Upper lobe of left lung (tissue), 6 donors: Measurements from ENCODE around the gene DOCK8. TPM values are rescaled to one million over a fixed set of nuclear protein-coding genes. Genes with fewer than 3 reads are reported as not detected.
A peak's percentile ranks its signal among the peaks of the same experiment; 100 is the strongest.
"Not testable (repeated sequence)": the region's sequence is repeated elsewhere in the genome, so short reads cannot be mapped to it uniquely, and the experiment has no call there.

Experiments used
- ATAC-seq, 2 donors: fragments of 200-7000 bp; cut with Tn5 transposase; one replicate each; pipeline ENCODE4 v1.9.1; 2022; ENCODE audit warnings: mild to moderate bottlenecking in 2 of 2, moderate library complexity in 2 of 2; ENCODE audit not compliant: low FRiP score in 2 of 2
- DNase-seq, 2 donors: peaks; one replicate each; pipeline ENCODE4 v3.0.0-alpha.2; 2019 to 2020
- H3K27ac ChIP-seq, 4 donors: fragments of 200-600 bp; sonication (generic); one replicate each; pipeline ENCODE4 v1.5.1; 2016 to 2019
- H3K27me3 ChIP-seq, 4 donors: fragments of 200-600 bp; sonication (generic); one replicate each; pipeline ENCODE4 v1.5.1; 2017 to 2019
- H3K36me3 ChIP-seq, 4 donors: fragments of 200-600 bp; sonication (generic); one replicate each; pipeline ENCODE4 v1.5.1; 2016 to 2019
- H3K4me1 ChIP-seq, 4 donors: fragments of 200-600 bp; sonication (generic); one replicate each; pipeline ENCODE4 v1.5.1; 2018 to 2019
- H3K4me3 ChIP-seq, 4 donors: fragments of 200-600 bp; sonication (generic); one replicate each; pipeline ENCODE4 v1.5.1; 2017 to 2019; ENCODE audit warnings: mild to moderate bottlenecking in 2 of 4, moderate library complexity in 1 of 4
- H3K9me3 ChIP-seq, 4 donors: fragments of 200-600 bp; sonication (generic); one replicate each; pipeline ENCODE4 v1.5.1; 2018 to 2019
- CTCF ChIP-seq, 6 experiments: fragments of 450-650 bp in 4 of 6; fragments of 200-600 bp in 2 of 6; sonication (generic) in 2 of 6; IDR thresholded peaks; one replicate each; pipeline ENCODE4 v1.5.1; 2016 to 2019; ENCODE audit warnings: antibody characterized with exemption in 6 of 6
- EP300 ChIP-seq, 4 donors: sonication (generic); formaldehyde crosslinking; IDR thresholded peaks; one replicate each; pipeline ENCODE4 v1.5.1; 2017; ENCODE audit warnings: antibody characterized with exemption in 4 of 4, control low read depth in 2 of 4
- POLR2A ChIP-seq, 4 donors: fragments of 450-650 bp; IDR thresholded peaks; one replicate each; pipeline ENCODE4 v1.5.1; 2016 to 2017; ENCODE audit warnings: antibody characterized with exemption in 4 of 4, mild to moderate bottlenecking in 2 of 4
- POLR2AphosphoS5 ChIP-seq, 2 donors: sonication (generic); formaldehyde crosslinking; IDR thresholded peaks; one replicate each; pipeline ENCODE4 v1.5.1; 2017; ENCODE audit warnings: antibody characterized with exemption in 2 of 2
- WGBS, 2 donors: methylation state at CpG; one replicate each; pipeline ENCODE4 v1.1.5; 2017 to 2018; 5-methylcytosine and 5-hydroxymethylcytosine counted together
- total RNA-seq, 6 donors: library from RNA; depleted of rRNA in 4 of 6; stranded (reverse); fragments of >200 nt in 4 of 6; gene quantifications; one replicate each; pipeline versions ENCODE4 v1.1.0 to v1.2.1, GENCODE V29; 2016 to 2021
- donor health status: DM: no; HTN: no; CAD: no; lungs with moderate emphysema.
- donor health status: DM: no; HTN: yes; CAD: no; lungs with severe emphysema.

The DOCK8 gene
- total RNA-seq, 6 donors from 2014 or later, result 44.7 to 103 (median 74.6) TPM

- Histone ChIP-seq H3K9me3 (no peaks in the 10 kb centered on the region), H3K4me1 (peaks cover 0 to 37% (median 10%) of the 10 kb centered on the region in 4 donors), H3K27ac (peak overlapping the region; percentile 87 to 96 (median 89)), H3K4me3 (peak overlapping the region in 3 of 4 donors; percentile 60 to 68 (median 66)), H3K36me3 (no peaks in the 10 kb centered on the region), H3K27me3 (no peaks in the 10 kb centered on the region)
- TF ChIP-seq POLR2AphosphoS5 (IDR thresholded peaks at IDR 0.05), result no peak
- TF ChIP-seq EP300 (IDR thresholded peaks at IDR 0.05), result no peak
- no peak for TF ChIP-seq POLR2A (IDR thresholded peaks at IDR 0.05)
- no peak for TF ChIP-seq CTCF (IDR thresholded peaks at IDR 0.05)
- 1 to 3% methylated on average over 5 to 14 of the region's 14 CpGs for WGBS, 2 donors
- DNase-seq, result no peak
- no peak for ATAC-seq
These were observed 366 bp upstream of the DOCK8 start for GRCh38 chr9:214351-214647.

GRCh38 chr9:215631-216155, 1.0 kb downstream of the DOCK8 start:
- no peaks in the 10 kb centered on the region for H3K9me3 ChIP-seq
- DNase-seq, result no peak
- 45 to 61% methylated on average over 6 of the region's 6 CpGs for WGBS, 2 donors
- no peaks in the 10 kb centered on the region for H3K36me3 ChIP-seq
- no peaks in the 10 kb centered on the region for H3K27me3 ChIP-seq
- H3K4me3 ChIP-seq, result peak overlapping the region in 3 of 4 donors; percentile 60 to 68 (median 66)
- TF ChIP-seq POLR2AphosphoS5 (IDR thresholded peaks at IDR 0.05) (no peak), POLR2A (IDR thresholded peaks at IDR 0.05) (no peak), EP300 (IDR thresholded peaks at IDR 0.05) (no peak), CTCF (IDR thresholded peaks at IDR 0.05) (no peak)
- H3K4me1 ChIP-seq, result peaks cover 0 to 38% (median 10%) of the 10 kb centered on the region in 4 donors
- no peak for ATAC-seq
- H3K27ac ChIP-seq, result peak overlapping the region; percentile 87 to 96 (median 89)

DNA sequence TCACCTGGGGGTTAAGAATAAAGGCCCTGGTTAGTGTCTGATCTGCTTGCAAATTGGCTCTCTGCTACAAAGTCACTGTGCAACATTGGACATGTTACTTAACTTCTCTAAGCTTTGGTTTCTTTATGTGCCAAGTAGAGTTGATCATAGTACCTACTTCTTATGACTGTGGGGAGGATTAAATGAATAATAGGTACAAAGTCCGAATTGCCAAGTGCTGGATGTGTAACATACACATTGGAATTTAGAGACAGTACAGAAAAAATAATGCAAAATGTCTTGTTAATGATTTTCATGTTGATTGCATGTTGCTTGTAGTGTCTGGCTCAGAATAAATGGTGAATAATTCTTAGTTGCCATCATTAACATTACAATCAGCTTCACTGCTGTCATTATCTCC, 2.2 kb downstream of the DOCK8 start:
- Histone ChIP-seq H3K9me3 (no peaks in the 10 kb centered on the region), H3K27me3 (no peaks in the 10 kb centered on the region), H3K4me3 (peak overlapping the region in 2 of 4 donors; percentile 60 to 68), H3K27ac (peak overlapping the region in 3 of 4 donors; percentile 87 to 96 (median 89)), H3K4me1 (peaks cover 0 to 29% (median 5%) of the 10 kb centered on the region in 4 donors), H3K36me3 (no peaks in the 10 kb centered on the region)
- WGBS, 2 donors, result 81 to 83% methylated on average over 1 of the region's 1 CpG
- ATAC-seq, result no peak
- TF ChIP-seq POLR2AphosphoS5 (IDR thresholded peaks at IDR 0.05) (no peak), EP300 (IDR thresholded peaks at IDR 0.05) (no peak), CTCF (IDR thresholded peaks at IDR 0.05) (no peak), POLR2A (IDR thresholded peaks at IDR 0.05) (no peak)
- no peak for DNase-seq

GRCh38 chr9:217950-218349, 3.3 kb downstream of the DOCK8 start:
- Histone ChIP-seq H3K27ac (no peak overlapping the region), H3K9me3 (no peaks in the 10 kb centered on the region), H3K36me3 (no peaks in the 10 kb centered on the region), H3K4me3 (no peak overlapping the region), H3K4me1 (peaks cover 0 to 26% (median 5%) of the 10 kb centered on the region in 4 donors), H3K27me3 (no peaks in the 10 kb centered on the region)
- ATAC-seq (no peak), DNase-seq (no peak)
- 66 to 70% methylated on average over 2 of the region's 2 CpGs for WGBS, 2 donors
- TF ChIP-seq CTCF (IDR thresholded peaks at IDR 0.05), result no peak
- no peak for TF ChIP-seq POLR2A (IDR thresholded peaks at IDR 0.05)
- TF ChIP-seq EP300 (IDR thresholded peaks at IDR 0.05), result no peak
- TF ChIP-seq POLR2AphosphoS5 (IDR thresholded peaks at IDR 0.05), result no peak

- Histone ChIP-seq H3K4me1 (peaks cover 0 to 22% (median 2%) of the 10 kb centered on the region in 4 donors), H3K27ac (peak overlapping the region in 2 of 4 donors; percentile 44 to 64)
- H3K36me3 ChIP-seq, H3K27me3 ChIP-seq, H3K9me3 ChIP-seq, ATAC-seq, H3K4me3 ChIP-seq, DNase-seq: not testable (repeated sequence)
- WGBS, 2 donors, result 83 to 91% methylated on average over 7 of the region's 7 CpGs
These were observed 4.4 kb downstream of the DOCK8 start for GRCh38 chr9:219036-219435.
